GM18511 (cell line): ENCODE data around the gene SLC39A9.
A peak's percentile ranks its signal among the peaks of the same experiment; 100 is the strongest.
"Not testable (repeated sequence)": the region's sequence is repeated elsewhere in the genome, so short reads cannot be mapped to it uniquely, and the experiment has no call there.

Experiments used
- ATAC-seq: cut with Tn5 transposase; IDR thresholded peaks from one replicate; pipeline ENCODE4 v1.9.1; 2021; ENCODE audit warnings: mild to moderate bottlenecking, moderate library complexity; ENCODE audit not compliant: unreplicated experiment

The SLC39A9 gene

DNA sequence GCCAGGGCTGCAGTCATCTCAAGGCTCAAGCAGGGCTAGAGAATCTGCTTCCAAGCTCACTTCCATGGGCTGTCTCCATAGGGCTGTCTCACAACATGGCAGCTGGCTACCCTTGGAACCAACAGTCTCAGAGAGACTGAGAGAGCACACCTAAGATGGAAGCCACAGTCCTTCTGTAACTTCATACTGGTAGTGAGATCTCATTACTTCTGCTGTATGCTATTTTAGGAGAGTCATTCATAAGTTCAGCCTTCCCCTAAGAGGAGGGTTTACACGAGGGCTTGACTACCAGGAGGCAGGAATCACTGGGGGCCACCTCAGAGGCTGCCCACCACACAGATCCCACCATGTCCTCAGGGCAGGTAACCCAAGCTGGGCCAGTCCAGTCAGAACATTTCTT lies 30.1 kb upstream of the SLC39A9 start:
- ATAC-seq, result no peak

DNA sequence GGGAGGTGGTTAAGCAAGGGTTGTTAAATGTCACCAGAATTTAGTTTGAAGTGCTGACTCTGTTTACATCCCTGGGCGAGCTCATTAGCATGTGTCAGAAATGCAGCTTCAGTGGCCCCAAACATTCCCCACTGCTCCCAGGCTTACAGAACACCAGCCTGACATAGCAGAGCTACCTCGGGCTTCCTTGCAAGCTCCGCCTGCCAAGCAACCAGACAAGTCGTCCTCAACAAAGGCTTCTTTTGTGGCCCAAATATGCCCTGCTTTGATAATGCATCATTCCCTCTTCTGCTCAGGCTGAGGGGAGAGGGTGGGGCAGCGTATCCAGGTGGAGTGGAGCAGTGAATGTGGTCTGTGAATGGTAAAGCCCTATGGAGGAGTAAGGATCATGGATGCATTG lies 28.4 kb upstream of the SLC39A9 start:
- no peak for ATAC-seq

DNA sequence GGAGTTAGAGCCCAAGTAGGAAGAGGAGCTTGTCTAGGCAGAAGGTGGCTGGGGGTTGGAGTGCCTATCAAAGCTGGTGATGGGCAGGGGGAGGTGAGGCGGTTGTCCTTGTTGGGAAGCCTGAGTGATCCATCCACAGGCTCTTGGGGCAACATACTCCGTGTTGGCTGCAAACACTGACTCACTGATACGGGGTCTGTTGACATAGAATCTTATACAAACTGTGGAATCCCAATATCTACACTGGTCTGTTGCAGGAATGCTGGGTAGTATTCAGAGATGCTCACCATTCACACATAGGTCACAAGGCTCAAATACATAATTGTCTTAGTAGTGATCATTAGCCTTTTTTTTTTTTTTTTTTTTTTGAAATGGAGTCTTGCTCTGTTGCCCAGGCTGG lies 26.3 kb upstream of the SLC39A9 start:
- ATAC-seq, result no peak

DNA sequence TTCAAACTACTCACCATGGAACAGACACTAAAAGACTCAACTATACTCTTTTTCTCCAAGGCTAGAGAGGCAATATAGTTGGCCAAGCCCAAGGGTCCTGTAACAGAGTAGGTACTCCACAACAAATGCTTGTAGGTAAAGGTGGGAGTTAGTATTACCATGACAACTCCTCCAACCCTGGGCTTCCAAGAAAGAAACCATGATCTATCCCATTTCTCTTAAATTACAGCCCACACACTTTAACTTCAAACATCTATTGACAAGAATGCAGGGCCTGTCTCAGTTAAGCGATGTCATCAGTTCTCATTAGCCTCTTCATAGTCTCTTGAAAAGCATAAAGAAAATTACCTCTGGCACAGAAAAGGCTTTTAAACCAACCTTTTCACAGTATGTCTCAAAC lies 25.4 kb upstream of the SLC39A9 start:
- no peak for ATAC-seq

DNA sequence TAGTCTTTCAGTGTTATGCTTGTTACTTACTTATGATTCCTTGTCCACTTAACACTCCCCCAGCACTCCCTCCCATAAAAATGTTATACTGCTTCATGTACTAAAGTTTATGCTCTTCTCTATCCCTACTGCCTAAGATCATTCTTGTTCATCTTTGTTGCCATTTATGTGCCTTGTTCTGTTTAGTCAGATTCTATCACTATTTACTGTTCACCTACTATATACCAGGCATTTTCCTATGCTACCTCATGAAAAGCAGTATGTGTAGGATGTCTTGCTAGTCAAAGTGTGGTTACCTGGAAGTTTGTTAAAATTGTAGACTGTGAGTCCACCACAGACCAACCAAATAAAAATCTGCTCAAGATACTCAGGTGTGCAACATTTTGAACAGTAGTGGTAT lies 24.3 kb upstream of the SLC39A9 start:
- ATAC-seq, result no peak

DNA sequence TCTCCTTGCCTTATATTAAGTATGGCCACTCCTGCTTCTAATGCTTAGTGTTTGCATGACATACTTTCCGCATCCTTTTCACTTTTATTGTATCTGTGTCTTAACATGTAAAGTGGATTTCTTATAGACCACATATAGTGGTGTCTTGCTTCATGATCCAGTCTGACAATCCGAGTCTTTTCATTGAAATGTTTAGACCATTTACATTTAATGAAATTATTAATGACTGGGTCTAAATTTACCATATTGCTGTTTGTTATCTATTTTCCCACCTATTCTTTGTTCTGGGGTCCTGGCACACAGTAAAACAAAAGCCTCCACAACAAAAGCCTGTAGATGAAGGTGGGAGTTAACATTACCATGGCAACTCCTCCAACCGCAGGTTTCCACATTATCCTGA lies 23.3 kb upstream of the SLC39A9 start:
- ATAC-seq, result no peak

DNA sequence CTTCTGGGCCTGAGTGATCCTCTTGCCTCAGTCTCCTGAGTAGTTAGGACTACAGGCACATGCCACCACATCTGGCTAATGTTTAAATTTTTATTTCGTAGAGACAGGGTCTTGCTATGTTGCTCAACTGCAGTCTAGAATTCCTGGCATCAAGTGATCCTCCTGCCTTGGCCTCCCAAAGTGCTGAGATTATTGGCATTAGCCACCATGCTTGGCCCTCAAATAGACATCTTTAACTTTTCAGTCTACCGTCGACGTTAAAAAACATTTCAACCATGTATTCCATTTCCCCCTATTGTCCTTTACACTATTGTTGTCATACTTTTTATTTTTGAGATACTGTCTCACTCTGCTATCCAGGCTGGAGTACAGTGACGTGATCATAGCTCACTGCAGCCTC lies 22.8 kb upstream of the SLC39A9 start:
- ATAC-seq, result no peak

DNA sequence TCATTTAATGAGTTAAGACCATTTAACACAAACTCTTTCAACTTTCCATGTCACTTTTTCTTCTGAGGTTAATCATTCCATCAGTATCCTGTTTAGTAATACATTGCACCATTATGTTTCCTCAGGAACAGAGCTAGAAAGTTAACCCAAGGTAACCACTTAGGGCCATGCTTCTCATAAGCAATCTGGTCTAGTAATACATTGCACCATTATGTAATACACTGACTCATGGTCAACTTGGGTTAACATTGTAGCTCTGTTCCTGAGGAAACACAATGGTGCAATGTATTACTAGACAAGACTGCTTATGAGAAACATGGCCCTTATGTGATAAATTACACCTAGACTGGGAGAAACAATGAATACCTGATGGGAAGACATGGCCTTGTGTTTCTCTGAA lies 22.1 kb upstream of the SLC39A9 start:
- ATAC-seq, result no peak

DNA sequence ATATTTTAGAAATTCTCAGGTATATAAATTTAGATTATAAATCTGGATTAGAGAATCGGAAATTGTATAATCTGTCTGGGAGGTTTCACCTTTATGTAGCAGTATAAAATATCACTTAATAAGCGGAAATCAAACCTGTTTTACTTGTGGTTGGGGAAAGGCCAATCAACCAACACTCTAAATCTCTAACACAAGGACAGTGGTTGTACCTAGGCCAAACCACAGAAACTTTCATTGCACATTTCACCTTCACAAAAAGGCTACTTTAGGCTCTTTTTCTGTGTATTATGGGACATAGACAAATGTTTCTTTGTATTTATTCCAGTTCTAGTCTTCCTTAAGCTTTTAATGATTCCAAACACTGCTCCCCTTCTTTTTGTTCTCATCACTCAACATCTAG lies 20.2 kb upstream of the SLC39A9 start:
- no peak for ATAC-seq

DNA sequence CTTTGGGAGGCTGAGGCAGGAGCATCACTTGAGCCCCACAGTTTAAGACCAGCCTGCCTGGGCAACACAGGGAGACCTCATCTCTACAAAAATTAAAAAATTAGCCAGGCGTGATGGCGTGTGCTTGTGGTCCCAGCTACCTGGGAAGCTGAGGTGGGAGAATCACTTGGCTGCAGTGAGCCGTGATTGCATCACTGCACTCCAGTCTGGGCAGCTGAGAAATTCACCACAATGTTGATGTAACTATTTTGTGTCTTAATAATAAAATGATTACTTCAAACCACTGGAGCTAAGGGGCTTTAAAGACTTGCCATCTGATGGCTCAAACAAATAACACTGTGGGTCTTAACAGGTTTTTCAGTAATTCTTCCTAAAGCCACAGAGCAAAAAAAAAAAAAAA lies 11.2 kb upstream of the SLC39A9 start:
- no peak for ATAC-seq

DNA sequence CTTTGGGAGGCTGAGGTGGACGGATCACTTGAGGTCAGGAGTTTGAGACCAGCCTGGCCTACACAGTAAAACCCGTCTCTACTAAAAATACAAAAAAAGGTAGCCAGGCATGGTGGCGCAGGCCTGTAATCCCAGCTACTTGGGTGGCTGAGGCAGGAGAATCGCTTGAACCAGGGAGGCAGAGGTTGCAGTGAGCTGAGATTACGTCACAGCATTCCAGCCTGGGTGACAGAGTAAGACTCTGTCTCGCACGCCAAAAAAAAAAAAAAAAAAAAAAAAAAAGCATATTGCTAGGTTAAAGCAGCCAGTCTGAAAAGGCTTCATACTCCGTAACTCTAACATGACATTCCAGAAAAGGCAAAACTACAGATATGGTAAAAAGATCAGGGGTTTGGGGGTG lies 7.1 kb upstream of the SLC39A9 start:
- not testable (repeated sequence) for ATAC-seq

DNA sequence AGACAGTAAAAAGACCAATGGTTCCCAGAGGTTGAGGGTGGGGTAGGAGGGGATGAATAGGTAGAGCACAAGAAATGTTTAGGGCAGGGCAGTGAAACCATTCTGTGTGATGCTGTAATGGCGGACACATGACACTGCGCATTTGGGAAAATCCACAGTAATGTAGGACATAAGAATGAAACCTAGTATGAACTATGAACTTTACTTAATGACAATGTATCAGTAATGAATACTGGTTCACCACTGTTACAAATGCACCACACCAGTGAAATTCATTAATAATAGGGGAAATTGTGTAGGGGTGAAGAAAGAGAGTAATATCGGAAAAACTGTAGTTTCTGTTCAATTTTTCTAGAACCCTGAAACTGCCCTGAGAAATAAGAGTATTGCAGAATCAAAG lies 6.0 kb upstream of the SLC39A9 start:
- ATAC-seq, result peak; percentile 49

DNA sequence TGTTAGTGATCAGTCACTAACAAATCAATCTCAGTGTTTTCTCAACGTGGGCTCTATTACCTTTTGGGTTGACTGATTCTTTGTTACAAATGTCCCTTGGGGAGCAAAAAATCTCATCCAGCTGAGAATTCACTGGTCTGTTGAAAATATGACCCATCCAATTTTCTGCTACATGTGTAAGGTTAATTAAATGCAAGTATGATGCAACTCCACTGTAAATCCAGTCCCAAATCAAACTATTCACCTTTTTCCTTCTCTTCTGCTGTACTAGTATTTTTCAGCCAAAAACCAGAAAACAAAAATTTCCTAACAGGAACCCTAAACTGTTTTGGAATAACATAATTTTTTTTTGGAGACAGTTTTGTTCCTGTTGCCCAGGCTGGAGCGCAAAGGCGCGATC lies 2.6 kb upstream of the SLC39A9 start:
- no peak for ATAC-seq

DNA sequence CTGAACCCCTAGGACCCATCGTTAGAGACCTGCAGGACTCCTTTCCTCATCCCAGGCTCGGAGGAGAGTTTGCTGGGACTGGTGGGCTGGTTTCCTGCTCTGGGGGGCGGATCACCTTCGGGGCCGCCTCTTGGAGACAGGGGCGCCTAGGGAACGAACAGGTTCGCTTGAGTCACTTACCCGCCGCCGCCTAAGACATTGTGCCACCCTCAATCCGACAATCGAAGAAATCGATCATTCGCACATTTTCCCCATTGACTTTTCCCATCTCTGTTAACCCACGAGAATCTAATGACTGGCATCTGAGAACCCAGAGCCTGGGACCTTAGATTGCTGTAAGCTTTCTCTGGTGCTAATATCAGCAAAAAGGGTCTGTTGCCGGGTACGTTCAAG lies 322 bp downstream of the SLC39A9 start:
- ATAC-seq, result peak; percentile 25

DNA sequence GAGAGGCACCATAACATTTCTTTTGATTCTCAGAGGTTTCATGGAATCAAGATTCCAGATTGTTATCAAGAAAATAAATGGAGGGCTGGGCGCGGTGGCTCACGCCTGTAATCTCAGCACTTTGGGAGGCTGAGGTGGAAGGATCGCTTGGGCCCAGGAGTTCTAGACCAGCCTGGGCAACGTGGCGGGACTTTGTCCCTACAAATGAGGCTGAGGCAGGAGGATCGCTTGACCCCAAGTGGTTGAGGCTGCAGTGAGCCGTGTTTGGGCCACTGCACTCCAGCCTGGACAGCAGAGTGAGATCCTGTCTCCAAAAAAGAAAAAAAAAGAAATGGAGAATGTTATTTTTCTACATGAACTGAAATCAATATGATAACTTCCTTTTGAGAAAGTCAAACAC lies 1.3 kb downstream of the SLC39A9 start:
- no peak for ATAC-seq

DNA sequence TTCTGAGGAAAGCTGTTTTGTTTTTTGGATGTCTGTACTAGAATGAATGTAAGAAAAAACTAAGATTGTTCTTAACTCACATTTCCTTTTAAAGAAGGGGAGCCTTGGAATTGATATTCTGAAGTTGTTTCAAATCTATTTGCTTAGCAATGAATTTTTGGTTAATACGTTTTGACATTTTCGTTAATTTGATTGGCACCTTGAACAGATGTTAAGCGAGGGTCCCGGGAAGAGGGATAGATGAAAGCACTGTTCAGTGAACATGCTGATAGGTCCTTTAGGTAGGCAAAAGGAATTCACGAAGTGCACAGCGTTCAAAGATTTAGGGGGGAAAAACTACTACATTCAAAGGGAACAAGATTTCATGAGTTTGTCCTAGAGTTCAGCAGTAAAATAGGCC lies 1.7 kb downstream of the SLC39A9 start:
- ATAC-seq, result no peak

DNA sequence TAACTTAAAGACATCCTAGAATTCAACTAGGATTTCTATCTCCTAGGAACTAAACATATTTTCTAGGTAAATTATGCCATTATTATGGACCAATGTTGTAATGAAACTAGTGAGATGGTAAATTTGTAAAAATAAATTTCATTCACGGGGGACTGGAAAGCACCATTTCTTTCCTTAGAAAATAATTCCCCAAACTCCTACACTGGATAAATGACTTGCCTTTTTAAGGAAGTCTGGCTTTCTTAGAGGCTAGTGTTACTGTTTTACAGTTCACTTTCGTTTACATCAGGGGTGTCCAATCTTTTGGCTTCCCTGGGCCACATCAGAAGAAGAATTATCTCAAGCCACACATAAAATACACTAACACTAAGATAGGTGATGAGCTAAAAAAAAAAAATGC lies 3.3 kb downstream of the SLC39A9 start:
- ATAC-seq, result no peak

DNA sequence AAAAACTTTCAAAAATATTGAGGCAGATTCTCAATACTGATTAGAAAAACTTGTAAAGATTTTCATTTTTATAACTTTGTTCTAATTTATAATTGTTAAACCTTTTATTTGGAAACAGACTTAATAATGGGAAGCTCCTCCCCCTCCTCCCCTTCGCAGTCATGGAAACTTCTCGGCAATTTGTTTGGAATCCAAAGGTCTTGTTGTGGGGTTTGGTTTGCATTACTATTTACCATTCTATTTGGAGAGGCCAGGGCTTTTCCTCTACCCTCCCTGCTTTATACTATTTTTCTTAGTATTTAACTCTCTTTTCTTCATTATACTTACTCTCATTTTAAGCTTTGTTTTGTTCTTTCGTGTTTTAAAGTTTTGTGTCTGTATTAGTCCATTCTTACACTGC lies 6.0 kb downstream of the SLC39A9 start:
- ATAC-seq, result no peak

DNA sequence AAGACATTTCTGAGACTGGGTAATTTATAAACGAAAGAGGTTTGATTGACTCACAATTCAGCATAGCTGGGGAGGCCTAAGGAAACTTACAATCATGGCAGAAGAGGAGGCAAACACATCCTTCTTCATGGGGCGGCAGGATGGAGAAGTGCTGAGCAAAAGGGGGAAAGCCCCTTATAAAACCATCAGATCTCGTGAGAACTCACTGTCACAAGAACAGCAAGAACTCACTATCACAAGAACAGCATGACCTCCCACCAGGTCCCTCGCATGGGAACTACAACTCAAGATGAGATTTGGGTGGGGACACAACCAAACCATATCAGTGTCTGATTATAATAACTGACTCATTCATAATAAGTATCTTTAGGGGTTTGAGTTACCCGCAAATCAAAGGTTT lies 6.4 kb downstream of the SLC39A9 start:
- no peak for ATAC-seq

DNA sequence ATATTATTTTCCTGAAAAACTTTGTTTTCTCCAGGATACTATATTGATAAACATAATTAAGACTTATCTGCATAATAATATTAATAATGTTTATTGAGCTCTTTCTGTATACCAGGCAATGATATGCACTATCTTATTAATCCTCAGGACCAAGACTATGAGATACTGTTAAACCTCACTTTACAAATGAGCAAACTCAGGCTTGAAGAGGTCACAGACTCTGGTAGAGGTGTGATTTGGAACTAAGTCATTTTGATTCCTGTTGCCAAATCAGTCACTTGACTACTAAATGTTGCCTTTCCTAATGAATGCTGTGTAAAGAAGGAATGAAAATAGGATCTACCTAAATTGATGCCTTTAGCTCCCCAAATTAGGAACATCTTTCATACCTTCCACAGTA lies 7.3 kb downstream of the SLC39A9 start:
- ATAC-seq, result no peak

DNA sequence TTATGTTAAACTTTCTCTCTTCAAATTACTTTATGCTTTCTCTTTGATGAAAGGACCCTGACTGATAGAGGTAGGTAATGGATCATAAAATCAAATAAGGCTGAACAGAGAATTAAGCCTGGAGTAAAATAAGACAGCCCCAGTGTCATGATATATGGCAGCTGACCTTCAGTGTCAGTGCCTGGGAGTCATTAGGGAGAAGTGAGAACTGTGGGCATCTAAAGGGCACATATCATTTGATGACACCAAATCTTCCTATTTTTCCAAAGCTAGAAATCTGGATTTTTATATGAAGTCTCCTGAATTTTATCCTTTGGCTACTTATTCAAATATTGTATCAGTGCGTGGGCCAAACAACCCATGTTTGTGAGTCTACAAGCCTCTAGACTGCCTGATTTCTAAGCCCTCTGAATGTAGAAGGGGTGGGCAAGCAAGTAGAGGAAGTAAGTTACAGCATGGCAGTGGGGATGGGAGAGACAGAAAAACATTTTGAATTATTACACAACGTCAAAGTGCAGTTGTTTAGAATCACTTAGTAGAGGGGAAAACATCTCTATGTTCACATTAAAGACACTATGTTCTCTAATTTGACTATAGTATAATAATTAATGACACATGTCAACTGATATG lies 10.0 kb downstream of the SLC39A9 start:
- no peak for ATAC-seq

DNA sequence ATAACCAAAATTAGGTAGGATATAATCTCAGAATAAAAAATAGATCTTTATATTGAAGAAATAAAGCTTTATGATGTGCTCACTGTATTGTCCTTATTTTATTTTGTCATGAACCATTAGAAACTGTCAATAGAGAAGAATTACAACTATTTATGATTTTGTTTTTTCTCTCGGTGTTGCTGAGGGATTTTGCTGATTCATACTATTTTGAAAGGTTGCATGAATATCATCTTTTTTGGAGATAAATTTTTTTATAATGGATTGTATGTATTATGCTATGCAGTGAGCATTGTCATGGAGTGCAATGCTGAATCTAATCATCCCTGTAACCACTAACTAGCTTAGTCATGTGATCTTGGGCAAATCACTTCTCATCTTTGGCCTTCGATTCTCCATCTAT lies 15.0 kb downstream of the SLC39A9 start:
- no peak for ATAC-seq

DNA sequence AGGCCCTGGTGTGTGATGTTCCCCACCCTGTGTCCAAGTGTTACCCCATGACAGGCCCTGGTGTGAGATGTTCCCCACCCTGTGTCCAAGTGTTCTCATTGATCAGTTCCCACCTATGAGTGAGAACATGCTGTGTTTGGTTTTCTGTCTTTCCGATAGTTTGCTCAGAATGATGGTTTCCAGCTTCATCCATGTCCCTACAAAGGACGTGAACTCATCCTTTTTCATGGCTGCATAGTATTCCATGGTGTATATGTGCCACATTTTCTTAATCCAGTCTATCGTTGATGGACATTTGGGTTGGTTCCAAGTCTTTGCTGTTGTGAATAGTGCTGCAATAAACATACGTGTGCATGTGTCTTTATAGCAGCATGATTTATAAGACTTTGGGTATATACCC lies 17.6 kb downstream of the SLC39A9 start:
- ATAC-seq, result not testable (repeated sequence)

DNA sequence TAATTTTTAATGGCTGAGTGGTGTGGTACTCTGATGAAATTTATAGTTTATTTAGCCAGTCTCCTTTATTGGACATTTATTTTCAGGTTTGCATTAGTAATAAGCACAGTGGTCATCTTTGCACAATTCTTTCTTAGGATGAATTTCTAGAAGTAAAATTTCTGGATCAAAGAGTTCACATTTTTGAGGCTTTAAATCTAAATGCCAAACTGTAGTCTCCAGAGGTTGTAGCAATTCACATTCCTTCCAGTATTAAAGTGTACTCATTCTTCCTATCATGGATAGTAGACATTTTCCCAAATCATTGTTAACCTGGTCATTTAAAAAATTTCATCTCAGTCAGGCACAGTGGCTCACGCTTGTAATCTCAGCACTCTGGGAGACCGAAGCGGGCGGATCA lies 24.8 kb downstream of the SLC39A9 start:
- no peak for ATAC-seq
